OCI-LY3 (cell line): Measurements from ENCODE around the gene UNC80.

ENCODE experiments used
- H2AFZ ChIP-seq: fragments of 200-600, 300-600 bp; shearing (Covaris generic); 2 replicates; pipeline ENCODE4 v1.6.0; 2014; ENCODE audit warnings: antibody characterized with exemption, low read depth, low read length
- H3K27ac ChIP-seq: fragments of 200-600, 300-600 bp; sonication (generic); 2 replicates; pipeline ENCODE4 v1.5.1; 2014; ENCODE audit warnings: mild to moderate bottlenecking, low read length, moderate library complexity, mixed read lengths
- H3K27me3 ChIP-seq: fragments of 200-600, 300-600 bp; sonication (generic); 2 replicates; pipeline ENCODE4 v1.6.1; 2014; ENCODE audit warnings: low read depth, low read length, mixed read lengths
- H3K36me3 ChIP-seq: fragments of 200-600, 300-600 bp; sonication (generic); replicated peaks from 2 replicates; pipeline ENCODE3; 2014; ENCODE audit warnings: low read depth, low read length, mixed read lengths
- H3K4me1 ChIP-seq: fragments of 300-600, 200-600 bp; sonication (generic); 2 replicates; pipeline ENCODE4 v1.6.1; 2014; ENCODE audit warnings: low read length, mixed read lengths
- H3K4me2 ChIP-seq: fragments of 200-600, 300-600 bp; sonication (generic); 2 replicates; pipeline ENCODE4 v1.6.1; 2014; ENCODE audit warnings: low read length, mixed read lengths
- H3K4me3 ChIP-seq: fragments of 300-600, 200-600 bp; sonication (generic); 2 replicates; pipeline ENCODE4 v1.5.1; 2014; ENCODE audit warnings: antibody characterized with exemption, mild to moderate bottlenecking, low read length, moderate library complexity
- H3K79me2 ChIP-seq: fragments of 300-600, 200-600 bp; shearing (Covaris generic); 2 replicates; pipeline ENCODE4 v1.6.1; 2014; ENCODE audit warnings: mild to moderate bottlenecking, low read length, mixed read lengths
- H3K9ac ChIP-seq: fragments of 300-600, 200-600 bp; shearing (Covaris generic); 2 replicates; pipeline ENCODE4 v1.6.0; 2014; ENCODE audit warnings: mild to moderate bottlenecking, low read length, moderate library complexity
- H3K9me3 ChIP-seq: fragments of 200-600, 300-600 bp; shearing (Covaris generic); 2 replicates; pipeline ENCODE4 v1.6.1; 2014; ENCODE audit warnings: low read length, mixed read lengths; ENCODE audit not compliant: insufficient read depth
- H4K20me1 ChIP-seq: fragments of 200-600, 300-600 bp; sonication (generic); 2 replicates; pipeline ENCODE4 v1.6.1; 2016; ENCODE audit warnings: low read length, mixed read lengths; ENCODE audit not compliant: insufficient read depth
- CTCF ChIP-seq: fragments of 200-600, 300-600 bp; sonication (generic); IDR thresholded peaks from 2 replicates; pipeline ENCODE4 v1.5.1; 2014; ENCODE audit warnings: antibody characterized with exemption, low read length, low read depth
- EZH2phosphoT487 ChIP-seq: fragments of 200-600 bp; shearing (Covaris generic); IDR thresholded peaks from 2 replicates; pipeline ENCODE4 v1.6.1; 2018; ENCODE audit warnings: antibody characterized with exemption, mixed run types, low read depth

Gene UNC80

GRCh38 chr2:209922116-209922515, 150.5 kb downstream of the UNC80 start:
- H3K9ac ChIP-seq = no peak overlapping the region
- H4K20me1 ChIP-seq = no peaks in the 10 kb centered on the region
- H3K27me3 ChIP-seq = peaks cover 29% of the 10 kb centered on the region
- no peak overlapping the region for H3K4me3 ChIP-seq
- H3K27ac ChIP-seq = no peak overlapping the region
- no peak for TF ChIP-seq EZH2phosphoT487
- no peak for TF ChIP-seq CTCF
- no peaks in the 10 kb centered on the region for H3K79me2 ChIP-seq
- no peaks in the 10 kb centered on the region for H3K36me3 ChIP-seq
- H3K4me2 ChIP-seq = no peak overlapping the region
- H2AFZ ChIP-seq = no peak overlapping the region
- H3K4me1 ChIP-seq = no peaks in the 10 kb centered on the region
- H3K9me3 ChIP-seq = no peaks in the 10 kb centered on the region

- Histone ChIP-seq H3K4me1 (peaks cover 9% of the 10 kb centered on the region), H3K36me3 (no peaks in the 10 kb centered on the region), H2AFZ (no peak overlapping the region), H3K4me2 (no peak overlapping the region), H3K27me3 (peaks cover 34% of the 10 kb centered on the region), H3K9me3 (no peaks in the 10 kb centered on the region), H3K9ac (no peak overlapping the region), H4K20me1 (no peaks in the 10 kb centered on the region), H3K4me3 (no peak overlapping the region), H3K27ac (no peak overlapping the region), H3K79me2 (no peaks in the 10 kb centered on the region)
- no peak for TF ChIP-seq EZH2phosphoT487
- TF ChIP-seq CTCF = no peak
Measured at GRCh38 chr2:209929369-209929768, 157.7 kb downstream of the UNC80 start.

GRCh38 chr2:209933499-209934483, 162.2 kb downstream of the UNC80 start:
- Histone ChIP-seq H3K9ac (no peak overlapping the region), H3K79me2 (no peaks in the 10 kb centered on the region), H3K27ac (no peak overlapping the region), H3K4me2 (no peak overlapping the region), H4K20me1 (no peaks in the 10 kb centered on the region), H3K36me3 (no peaks in the 10 kb centered on the region), H2AFZ (no peak overlapping the region), H3K27me3 (peaks cover 20% of the 10 kb centered on the region), H3K9me3 (no peaks in the 10 kb centered on the region), H3K4me1 (peaks cover 15% of the 10 kb centered on the region), H3K4me3 (no peak overlapping the region)
- TF ChIP-seq CTCF (no peak), EZH2phosphoT487 (no peak)

- Histone ChIP-seq H3K79me2 (no peaks in the 10 kb centered on the region), H3K4me1 (peaks cover 6% of the 10 kb centered on the region), H3K36me3 (no peaks in the 10 kb centered on the region), H3K4me3 (no peak overlapping the region), H3K27ac (no peak overlapping the region), H4K20me1 (no peaks in the 10 kb centered on the region), H3K27me3 (peaks cover 10% of the 10 kb centered on the region), H3K9me3 (no peaks in the 10 kb centered on the region), H3K4me2 (peak overlapping the region; percentile 43), H3K9ac (no peak overlapping the region), H2AFZ (peak overlapping the region; percentile 81)
- TF ChIP-seq CTCF (peak; percentile 58), EZH2phosphoT487 (no peak)
Measured at GRCh38 chr2:209936106-209936666, 164.6 kb downstream of the UNC80 start.
